Measurements from ENCODE around the gene PTPRU.

DNA sequence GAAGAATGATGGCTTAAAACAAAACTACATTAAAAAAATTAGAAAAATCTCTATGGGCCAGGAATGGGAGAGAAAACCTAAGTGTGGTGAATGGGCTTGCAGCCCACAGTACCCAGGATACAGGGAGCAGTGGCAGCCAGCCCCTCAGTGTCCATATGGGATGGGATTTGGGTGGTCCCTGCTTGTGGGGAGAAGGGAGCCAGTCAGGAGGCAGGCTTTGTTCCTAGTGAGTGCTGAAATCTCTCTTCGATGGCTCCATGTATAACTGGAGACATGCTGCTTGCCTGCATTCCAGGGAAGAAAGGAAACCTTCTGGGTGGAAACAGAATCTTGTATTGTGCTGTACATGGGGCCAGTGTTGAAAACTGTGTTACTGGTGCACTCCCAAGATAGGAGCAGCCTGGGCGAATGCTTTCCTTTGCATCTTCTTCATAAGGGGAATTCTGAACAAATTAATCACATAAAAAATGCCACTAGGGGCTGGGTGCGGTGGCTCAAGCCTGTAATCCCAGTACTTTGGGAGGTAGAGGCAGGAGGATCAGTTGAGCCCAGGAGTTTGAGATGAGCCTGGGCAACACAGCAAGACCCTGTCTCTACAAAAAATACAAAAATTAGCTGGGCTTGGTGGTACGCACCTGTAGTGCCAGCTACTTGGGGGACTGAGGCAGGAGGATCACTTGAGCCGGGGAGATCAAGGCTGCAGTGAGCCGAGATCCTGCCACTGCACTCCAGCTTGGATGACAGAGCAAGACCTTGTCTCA, 36.0 kb downstream of the PTPRU start:
- TF ChIP-seq, protein P1, sequence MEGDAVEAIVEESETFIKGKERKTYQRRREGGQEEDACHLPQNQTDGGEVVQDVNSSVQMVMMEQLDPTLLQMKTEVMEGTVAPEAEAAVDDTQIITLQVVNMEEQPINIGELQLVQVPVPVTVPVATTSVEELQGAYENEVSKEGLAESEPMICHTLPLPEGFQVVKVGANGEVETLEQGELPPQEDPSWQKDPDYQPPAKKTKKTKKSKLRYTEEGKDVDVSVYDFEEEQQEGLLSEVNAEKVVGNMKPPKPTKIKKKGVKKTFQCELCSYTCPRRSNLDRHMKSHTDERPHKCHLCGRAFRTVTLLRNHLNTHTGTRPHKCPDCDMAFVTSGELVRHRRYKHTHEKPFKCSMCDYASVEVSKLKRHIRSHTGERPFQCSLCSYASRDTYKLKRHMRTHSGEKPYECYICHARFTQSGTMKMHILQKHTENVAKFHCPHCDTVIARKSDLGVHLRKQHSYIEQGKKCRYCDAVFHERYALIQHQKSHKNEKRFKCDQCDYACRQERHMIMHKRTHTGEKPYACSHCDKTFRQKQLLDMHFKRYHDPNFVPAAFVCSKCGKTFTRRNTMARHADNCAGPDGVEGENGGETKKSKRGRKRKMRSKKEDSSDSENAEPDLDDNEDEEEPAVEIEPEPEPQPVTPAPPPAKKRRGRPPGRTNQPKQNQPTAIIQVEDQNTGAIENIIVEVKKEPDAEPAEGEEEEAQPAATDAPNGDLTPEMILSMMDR (conservative IDR thresholded peaks at IDR 0.05) = no peak
- TF ChIP-seq EZH2 (IDR thresholded peaks at IDR 0.05; ENCODE audit: low read depth) = no peak

Data from PC-9 (cell line).